HepG2 (cell line): Measurements from ENCODE around the gene BCL2L1. TPM values are rescaled to one million over a fixed set of nuclear protein-coding genes. Genes with fewer than 3 reads are reported as not detected.
A peak's percentile ranks its signal among the peaks of the same experiment; 100 is the strongest.

Experiments used
- BRD4 ChIP-seq: sonication (generic); formaldehyde crosslinking; IDR thresholded peaks from 2 replicates; pipeline ENCODE4 v1.4.0; 2020; ENCODE audit warnings: missing genetic modification reagents
- BRF2 ChIP-seq: sonication (generic); formaldehyde crosslinking; IDR thresholded peaks from 2 replicates; pipeline ENCODE4 v1.8.1; 2022; ENCODE audit warnings: mild to moderate bottlenecking, missing genetic modification reagents
- DPF2 ChIP-seq: sonication (generic); formaldehyde crosslinking; IDR thresholded peaks from 2 replicates; pipeline ENCODE4 v1.4.0; 2020; ENCODE audit warnings: mild to moderate bottlenecking, low read depth, missing genetic modification reagents, borderline replicate concordance
- GPN1 ChIP-seq: sonication (generic); formaldehyde crosslinking; IDR thresholded peaks from 2 replicates; pipeline ENCODE4 v1.5.1; 2020; ENCODE audit warnings: missing genetic modification reagents, borderline replicate concordance
- KDM1A ChIP-seq: IDR thresholded peaks from 2 replicates; pipeline ENCODE4 v1.6.1; 2016; ENCODE audit warnings: missing compliant biosample characterization
- KLF9 ChIP-seq: IDR thresholded peaks from 2 replicates; pipeline ENCODE4 v1.6.1; 2016; ENCODE audit warnings: low read depth
- SAP130 ChIP-seq: IDR thresholded peaks from 2 replicates; pipeline ENCODE4 v1.6.1; 2016; ENCODE audit warnings: low read depth
- SYNCRIP ChIP-seq: fragments of 200-400 bp; formaldehyde crosslinking; IDR thresholded peaks from 2 replicates; pipeline ENCODE4 v1.6.1; 2018; ENCODE audit warnings: mild to moderate bottlenecking, low read depth, low read length; ENCODE audit not compliant: insufficient read depth
- ZNF136 ChIP-seq: sonication (generic); formaldehyde crosslinking; IDR thresholded peaks from 2 replicates; pipeline ENCODE4 v1.8.1; 2022; ENCODE audit warnings: low read depth, mild to moderate bottlenecking, moderate library complexity, missing genetic modification reagents
- ZNF225 ChIP-seq: sonication (generic); formaldehyde crosslinking; IDR thresholded peaks from 2 replicates; pipeline ENCODE4 v1.4.0; 2020; ENCODE audit warnings: mild to moderate bottlenecking, missing genetic modification reagents
- ZNF430 ChIP-seq: sonication (generic); formaldehyde crosslinking; IDR thresholded peaks from 2 replicates; pipeline ENCODE4 v1.9.0; 2021; ENCODE audit warnings: mild to moderate bottlenecking, missing genetic modification reagents
- ZNF503 ChIP-seq: sonication (generic); formaldehyde crosslinking; IDR thresholded peaks from 2 replicates; pipeline ENCODE4 v1.4.0; 2020; ENCODE audit warnings: missing genetic modification reagents
- ZNF564 ChIP-seq: sonication (generic); formaldehyde crosslinking; IDR thresholded peaks from 2 replicates; pipeline ENCODE4 v1.8.1; 2023; ENCODE audit warnings: mild to moderate bottlenecking, missing genetic modification reagents
- ZNF607 ChIP-seq: sonication (generic); formaldehyde crosslinking; IDR thresholded peaks from 2 replicates; pipeline ENCODE4 v1.5.1; 2020; ENCODE audit warnings: missing genetic modification reagents, mild to moderate bottlenecking, borderline replicate concordance
- ZNF687 ChIP-seq: sonication (generic); formaldehyde crosslinking; IDR thresholded peaks from 2 replicates; pipeline ENCODE4 v1.5.1; 2020; ENCODE audit warnings: mild to moderate bottlenecking, missing genetic modification reagents, moderate library complexity
- ZNF740 ChIP-seq: sonication (generic); formaldehyde crosslinking; IDR thresholded peaks from 2 replicates; pipeline ENCODE4 v1.4.0; 2020; ENCODE audit warnings: missing genetic modification reagents
- ZNF788 ChIP-seq: sonication (generic); formaldehyde crosslinking; IDR thresholded peaks from 2 replicates; pipeline ENCODE4 v1.5.0; 2020; ENCODE audit warnings: mild to moderate bottlenecking, missing genetic modification reagents, borderline replicate concordance
- polyA plus RNA-seq, 8 experiments: library from polyadenylated mRNA; depleted of rRNA in 3 of 8; stranded (reverse) in 7 of 8; unstranded in 1 of 8; fragments of >200 nt; fragmentation: Illumina TruSeq in 4 of 8; extraction: Trizol in 4 of 8; gene quantifications; 2 replicates each; pipeline versions ENCODE4 v1.2.1 to v1.2.3, GENCODE V29; 2011 to 2016; ENCODE audit warnings: low read depth in 4 of 8, missing spikeins in 1 of 8, mixed read lengths in 1 of 8; ENCODE audit not compliant: insufficient read depth in 1 of 8
- total RNA-seq, 5 experiments: library from RNA; depleted of rRNA; stranded (reverse); fragments of >200 nt; fragmentation: Illumina TruSeq; extraction: Trizol; gene quantifications; 2 replicates each; pipeline ENCODE4 v1.2.3, GENCODE V29; 2016; ENCODE audit warnings: low read depth in 1 of 5
- TF ChIP-seq, protein P1 (sequence below): sonication (generic); formaldehyde crosslinking; IDR thresholded peaks from 2 replicates; pipeline ENCODE4 v1.9.0; 2022; ENCODE audit warnings: low read depth, missing genetic modification reagents

The BCL2L1 gene
- total and polyA plus RNA-seq, 2 of the 13 experiments (the other 11 are each of a cell fraction or from before 2014, with no cell fraction given), result 164 to 258 TPM

DNA sequence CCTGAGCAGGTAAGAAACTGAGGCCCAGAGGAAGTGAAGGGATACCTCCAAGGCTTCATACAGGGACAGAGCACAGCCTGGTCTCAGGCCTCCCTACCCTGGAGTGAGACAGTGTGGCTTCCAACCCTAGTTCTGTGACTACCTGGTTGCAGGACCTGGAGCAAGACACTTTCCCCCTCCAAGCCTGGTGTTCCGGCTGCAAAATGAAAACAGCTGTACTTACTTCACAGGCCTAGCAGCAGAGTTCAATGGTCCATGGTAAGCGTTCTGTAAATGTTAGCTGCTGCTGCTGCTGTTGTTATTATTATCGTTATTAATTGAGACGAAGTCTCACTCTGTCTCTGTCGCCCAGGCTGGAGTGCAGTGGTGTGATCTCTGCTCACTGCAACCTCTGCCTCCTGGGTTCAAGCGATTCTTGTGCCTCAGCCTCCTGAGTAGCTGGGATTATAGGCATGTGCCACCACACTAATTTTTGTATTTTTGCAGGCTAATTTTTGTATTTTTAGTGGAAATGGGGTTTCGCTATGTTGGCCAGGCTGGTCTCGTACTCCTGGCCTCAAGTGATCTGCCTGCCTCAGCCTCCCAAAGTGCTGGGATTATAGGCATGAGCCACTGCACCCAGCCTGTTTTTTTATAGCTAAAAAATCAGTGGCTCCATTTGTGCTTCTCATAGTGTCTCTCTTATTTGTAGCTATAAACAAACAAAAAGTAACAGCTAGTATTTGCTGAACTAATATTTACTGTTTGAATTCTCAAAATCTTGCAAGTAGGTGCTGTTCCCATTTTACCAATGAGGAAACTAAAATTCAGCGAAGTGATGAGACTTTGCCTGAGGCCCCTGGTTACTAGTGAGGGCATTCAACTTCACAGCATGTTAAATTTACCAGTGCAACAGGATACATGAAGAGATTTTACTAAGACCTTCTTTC, 43.0 kb downstream of the BCL2L1 start (continued):
- TF ChIP-seq ZNF687 (CRISPR knock-in tag), result peak; percentile 59
- no peak for TF ChIP-seq BRF2 (CRISPR knock-in tag)
- no peak for TF ChIP-seq ZNF136 (CRISPR knock-in tag)
- 0 out of 2 replicates have a peak, but pooled peaks have one; percentile 19 for TF ChIP-seq ZNF503 (CRISPR knock-in tag)
- TF ChIP-seq ZNF225, result no peak
- peak; percentile 41; the same call in 1 of the 2 replicates for TF ChIP-seq SAP130 (CRISPR knock-in tag)
- 0 out of 2 replicates have a peak, but pooled peaks have one; percentile 37 for TF ChIP-seq ZNF564 (CRISPR knock-in tag)
- TF ChIP-seq, protein P1, sequence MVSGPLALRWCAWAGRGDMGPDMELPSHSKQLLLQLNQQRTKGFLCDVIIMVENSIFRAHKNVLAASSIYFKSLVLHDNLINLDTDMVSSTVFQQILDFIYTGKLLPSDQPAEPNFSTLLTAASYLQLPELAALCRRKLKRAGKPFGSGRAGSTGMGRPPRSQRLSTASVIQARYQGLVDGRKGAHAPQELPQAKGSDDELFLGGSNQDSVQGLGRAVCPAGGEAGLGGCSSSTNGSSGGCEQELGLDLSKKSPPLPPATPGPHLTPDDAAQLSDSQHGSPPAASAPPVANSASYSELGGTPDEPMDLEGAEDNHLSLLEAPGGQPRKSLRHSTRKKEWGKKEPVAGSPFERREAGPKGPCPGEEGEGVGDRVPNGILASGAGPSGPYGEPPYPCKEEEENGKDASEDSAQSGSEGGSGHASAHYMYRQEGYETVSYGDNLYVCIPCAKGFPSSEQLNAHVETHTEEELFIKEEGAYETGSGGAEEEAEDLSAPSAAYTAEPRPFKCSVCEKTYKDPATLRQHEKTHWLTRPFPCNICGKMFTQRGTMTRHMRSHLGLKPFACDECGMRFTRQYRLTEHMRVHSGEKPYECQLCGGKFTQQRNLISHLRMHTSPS (CRISPR knock-in tag), result peak; percentile 40; the same call in 1 of the 2 replicates
- peak; percentile 38; the same call in 1 of the 2 replicates for TF ChIP-seq DPF2 (CRISPR knock-in tag)
- no peak for TF ChIP-seq ZNF740 (CRISPR knock-in tag)
- no peak for TF ChIP-seq SYNCRIP
- no peak for TF ChIP-seq GPN1 (CRISPR knock-in tag)
- TF ChIP-seq KDM1A (CRISPR knock-in tag), result no peak
- 0 out of 2 replicates have a peak, but pooled peaks have one; percentile 57 for TF ChIP-seq ZNF430 (CRISPR knock-in tag)
- peak; percentile 76; the same call in 1 of the 2 replicates for TF ChIP-seq ZNF788 (CRISPR knock-in tag)
- TF ChIP-seq KLF9, result 0 out of 2 replicates have a peak, but pooled peaks have one; percentile 37
- 0 out of 2 replicates have a peak, but pooled peaks have one; percentile 75 for TF ChIP-seq ZNF607 (CRISPR knock-in tag)
- TF ChIP-seq BRD4, result 0 out of 2 replicates have a peak, but pooled peaks have one; percentile 36
